OCI-LY3 (cell line): ENCODE measurements around the gene SPRYD7.
"Not testable (repeated sequence)": the region's sequence is repeated elsewhere in the genome, so short reads cannot be mapped to it uniquely, and the experiment has no call there.

Experiments
- H2AFZ ChIP-seq: fragments of 200-600, 300-600 bp; shearing (Covaris generic); 2 replicates; pipeline ENCODE4 v1.6.0; 2014; ENCODE audit warnings: antibody characterized with exemption, low read depth, low read length
- H3K27ac ChIP-seq: fragments of 200-600, 300-600 bp; sonication (generic); 2 replicates; pipeline ENCODE4 v1.5.1; 2014; ENCODE audit warnings: mild to moderate bottlenecking, low read length, moderate library complexity, mixed read lengths
- H3K27me3 ChIP-seq: fragments of 200-600, 300-600 bp; sonication (generic); 2 replicates; pipeline ENCODE4 v1.6.1; 2014; ENCODE audit warnings: low read depth, low read length, mixed read lengths
- H3K36me3 ChIP-seq: fragments of 200-600, 300-600 bp; sonication (generic); replicated peaks from 2 replicates; pipeline ENCODE3; 2014; ENCODE audit warnings: low read depth, low read length, mixed read lengths
- H3K4me1 ChIP-seq: fragments of 300-600, 200-600 bp; sonication (generic); 2 replicates; pipeline ENCODE4 v1.6.1; 2014; ENCODE audit warnings: low read length, mixed read lengths
- H3K4me2 ChIP-seq: fragments of 200-600, 300-600 bp; sonication (generic); 2 replicates; pipeline ENCODE4 v1.6.1; 2014; ENCODE audit warnings: low read length, mixed read lengths
- H3K4me3 ChIP-seq: fragments of 300-600, 200-600 bp; sonication (generic); 2 replicates; pipeline ENCODE4 v1.5.1; 2014; ENCODE audit warnings: antibody characterized with exemption, mild to moderate bottlenecking, low read length, moderate library complexity
- H3K79me2 ChIP-seq: fragments of 300-600, 200-600 bp; shearing (Covaris generic); 2 replicates; pipeline ENCODE4 v1.6.1; 2014; ENCODE audit warnings: mild to moderate bottlenecking, low read length, mixed read lengths
- H3K9ac ChIP-seq: fragments of 300-600, 200-600 bp; shearing (Covaris generic); 2 replicates; pipeline ENCODE4 v1.6.0; 2014; ENCODE audit warnings: mild to moderate bottlenecking, low read length, moderate library complexity
- H3K9me3 ChIP-seq: fragments of 200-600, 300-600 bp; shearing (Covaris generic); 2 replicates; pipeline ENCODE4 v1.6.1; 2014; ENCODE audit warnings: low read length, mixed read lengths; ENCODE audit not compliant: insufficient read depth
- H4K20me1 ChIP-seq: fragments of 200-600, 300-600 bp; sonication (generic); 2 replicates; pipeline ENCODE4 v1.6.1; 2016; ENCODE audit warnings: low read length, mixed read lengths; ENCODE audit not compliant: insufficient read depth
- CTCF ChIP-seq: fragments of 200-600, 300-600 bp; sonication (generic); IDR thresholded peaks from 2 replicates; pipeline ENCODE4 v1.5.1; 2014; ENCODE audit warnings: antibody characterized with exemption, low read length, low read depth
- EZH2phosphoT487 ChIP-seq: fragments of 200-600 bp; shearing (Covaris generic); IDR thresholded peaks from 2 replicates; pipeline ENCODE4 v1.6.1; 2018; ENCODE audit warnings: antibody characterized with exemption, mixed run types, low read depth

The SPRYD7 gene

GRCh38 chr13:49951754-49952535 is 15.8 kb upstream of the SPRYD7 start:
- Histone ChIP-seq H3K4me1 (no peaks in the 10 kb centered on the region), H3K27ac (no peak overlapping the region), H3K9me3 (no peaks in the 10 kb centered on the region), H4K20me1 (no peaks in the 10 kb centered on the region), H3K36me3 (no peaks in the 10 kb centered on the region), H3K9ac (no peak overlapping the region), H3K27me3 (no peaks in the 10 kb centered on the region), H3K79me2 (no peaks in the 10 kb centered on the region), H2AFZ (no peak overlapping the region), H3K4me3 (no peak overlapping the region), H3K4me2 (no peak overlapping the region)
- no peak for TF ChIP-seq CTCF
- no peak for TF ChIP-seq EZH2phosphoT487

- not testable (repeated sequence) for H3K4me2 ChIP-seq, H3K36me3 ChIP-seq, H4K20me1 ChIP-seq, H3K4me1 ChIP-seq, H3K9ac ChIP-seq, H3K4me3 ChIP-seq, H3K27me3 ChIP-seq, H3K27ac ChIP-seq, H3K79me2 ChIP-seq, H3K9me3 ChIP-seq, H2AFZ ChIP-seq
Measured at GRCh38 chr13:49948777-49949270, 12.7 kb upstream of the SPRYD7 start.

GRCh38 chr13:49939321-49939720 is 3.2 kb upstream of the SPRYD7 start:
- no peaks in the 10 kb centered on the region for H3K79me2 ChIP-seq

GRCh38 chr13:49938921-49939320 is 2.8 kb upstream of the SPRYD7 start:
- Histone ChIP-seq H3K9me3 (no peaks in the 10 kb centered on the region), H4K20me1 (no peaks in the 10 kb centered on the region), H3K4me3 (no peak overlapping the region), H3K4me1 (peaks cover 19% of the 10 kb centered on the region), H3K27ac (no peak overlapping the region), H3K79me2 (no peaks in the 10 kb centered on the region), H2AFZ (no peak overlapping the region), H3K27me3 (no peaks in the 10 kb centered on the region), H3K4me2 (no peak overlapping the region), H3K9ac (no peak overlapping the region), H3K36me3 (no peaks in the 10 kb centered on the region)
- TF ChIP-seq EZH2phosphoT487 (no peak), CTCF (no peak)

More at GRCh38 chr13:49939321-49939720, 3.2 kb upstream of the SPRYD7 start:
- TF ChIP-seq CTCF (no peak), EZH2phosphoT487 (no peak)
- H3K36me3 ChIP-seq = no peaks in the 10 kb centered on the region
- H3K27me3 ChIP-seq = no peaks in the 10 kb centered on the region
- no peaks in the 10 kb centered on the region for H3K9me3 ChIP-seq
- H2AFZ ChIP-seq = no peak overlapping the region
- H3K4me2 ChIP-seq = no peak overlapping the region
- H3K4me3 ChIP-seq = no peak overlapping the region
- peaks cover 19% of the 10 kb centered on the region for H3K4me1 ChIP-seq
- H3K27ac ChIP-seq = no peak overlapping the region
- no peak overlapping the region for H3K9ac ChIP-seq
- H4K20me1 ChIP-seq = no peaks in the 10 kb centered on the region
